Dermis microvascular lymphatic vessel endothelial cell (primary cell): Measurements from ENCODE around the gene DHRS4. TPM values are rescaled to one million over a fixed set of nuclear protein-coding genes. Genes with fewer than 3 reads are reported as not detected.

Experiments
- total RNA-seq: library from RNA; depleted of rRNA; stranded (reverse); fragments of >200 nt; gene quantifications from 2 replicates; pipeline ENCODE4 v1.2.1, GENCODE V29; 2014

DHRS4 gene
- total RNA-seq, 1 donor from 2014 or later: 43.4 TPM

Other genes with a start within 250 kb of the DHRS4 start
- gene DHRS4L2, start 35.2 kb downstream of the DHRS4 start, total RNA-seq: 14.0 and 19.6 TPM in 2 replicates
- under 0.01 TPM in 2 replicates for gene CARMIL3, start 98.2 kb downstream of the DHRS4 start, total RNA-seq
- gene CPNE6, start 117.8 kb downstream of the DHRS4 start, total RNA-seq: not detected in 2 replicates
- 7.6 TPM in 2 replicates for gene PCK2, start 140.5 kb downstream of the DHRS4 start, total RNA-seq
- gene DCAF11, start 161.0 kb downstream of the DHRS4 start, total RNA-seq: 67.9 and 68.9 TPM in 2 replicates
- gene NRL, start 161.2 kb downstream of the DHRS4 start, total RNA-seq: 1.4 and 1.8 TPM in 2 replicates
- 0.39 and 0.63 TPM in 2 replicates for gene FITM1, start 176.9 kb downstream of the DHRS4 start, total RNA-seq
- 116 and 144 TPM in 2 replicates for gene PSME1, start 182.4 kb downstream of the DHRS4 start, total RNA-seq
- 16.4 and 23.1 TPM in 2 replicates for gene EMC9, start 187.8 kb downstream of the DHRS4 start, total RNA-seq
- 119 and 163 TPM in 2 replicates for gene PSME2, start 192.8 kb downstream of the DHRS4 start, total RNA-seq
- gene RNF31, start 193.7 kb downstream of the DHRS4 start, total RNA-seq: 20.4 and 31.1 TPM in 2 replicates
- gene IRF9, start 207.5 kb downstream of the DHRS4 start, total RNA-seq: 38.8 and 41.8 TPM in 2 replicates
- gene REC8, start 218.3 kb downstream of the DHRS4 start, total RNA-seq: 1.0 and 1.7 TPM in 2 replicates
- 32.0 and 32.7 TPM in 2 replicates for gene IPO4, start 235.0 kb downstream of the DHRS4 start, total RNA-seq
- 33.9 and 56.0 TPM in 2 replicates for gene TM9SF1, start 241.7 kb downstream of the DHRS4 start, total RNA-seq